IMR-90 (cell line): ENCODE measurements around the gene OLFM3. TPM values are rescaled to one million over a fixed set of nuclear protein-coding genes. Genes with fewer than 3 reads are reported as not detected.

ENCODE experiments used
- ATAC-seq: fragments of 200-7000 bp; cut with Tn5 transposase; 2 replicates; pipeline ENCODE4 v1.9.1; 2020; ENCODE audit warnings: low read depth, mild to moderate bottlenecking, moderate library complexity
- BruUV-seq: library from RNA; stranded (reverse); fragments of 400-500 nt; replicated peaks from 2 replicates; lab custom pipeline; 2021; lab: Mats Ljungman, UMichigan
- CTCF ChIA-PET: fragments of 300-600 bp; formaldehyde crosslinking; extraction: SDS; loops from one replicate; lab custom pipeline; 2021; ENCODE audit warnings: antibody characterized with exemption; lab: Yijun Ruan, JAX
- POLR2A ChIA-PET: fragments of 300-600 bp; sonication (Branson Sonifier 250); formaldehyde crosslinking; loops from one replicate; lab custom pipeline; 2022; ENCODE audit warnings: antibody characterized with exemption; ENCODE audit not compliant: unreplicated experiment; lab: Charles Lee
- DNase-seq: peaks from one replicate; pipeline ENCODE4 v3.0.0; 2013
- H2AFZ ChIP-seq: replicated peaks from 2 replicates; pipeline ENCODE3; 2013; ENCODE audit warnings: low read length, mild to moderate bottlenecking; ENCODE audit not compliant: poor library complexity
- H2AK5ac ChIP-seq: 2 replicates; pipeline ENCODE4 v1.6.1; 2013; ENCODE audit warnings: low read depth, low read length, inconsistent platforms
- H2AK9ac ChIP-seq: replicated peaks from 2 replicates; pipeline ENCODE3; 2013; ENCODE audit warnings: mild to moderate bottlenecking, low read depth, low read length, moderate library complexity; ENCODE audit not compliant: poor library complexity
- H2BK120ac ChIP-seq: 2 replicates; pipeline ENCODE4 v1.6.1; 2013; ENCODE audit warnings: low read depth, low read length, inconsistent platforms
- H2BK15ac ChIP-seq: 3 replicates; pipeline ENCODE4 v1.6.1; 2013; ENCODE audit warnings: low read depth, low read length, inconsistent platforms
- H2BK20ac ChIP-seq: 2 replicates; pipeline ENCODE4 v1.6.1; 2013; ENCODE audit warnings: low read depth, mild to moderate bottlenecking, inconsistent platforms, low read length, moderate library complexity
- H2BK5ac ChIP-seq: 2 replicates; pipeline ENCODE4 v1.6.1; 2013; ENCODE audit warnings: mild to moderate bottlenecking, low read depth, low read length, inconsistent platforms; ENCODE audit not compliant: poor library complexity, severe bottlenecking
- H3K14ac ChIP-seq: replicated peaks from 2 replicates; pipeline ENCODE4 v1.6.1; 2013; ENCODE audit warnings: low read depth, low read length, inconsistent platforms
- H3K18ac ChIP-seq: 2 replicates; pipeline ENCODE4 v1.6.1; 2013; ENCODE audit warnings: low read depth, low read length, control low read depth
- H3K23ac ChIP-seq: 2 replicates; pipeline ENCODE4 v1.6.1; 2013; ENCODE audit warnings: low read depth, low read length, inconsistent platforms
- H3K27ac ChIP-seq: 2 replicates; pipeline ENCODE4 v1.5.1; 2013; ENCODE audit warnings: mild to moderate bottlenecking, control low read depth, low read length; ENCODE audit not compliant: insufficient read depth
- H3K27me3 ChIP-seq: 2 replicates; pipeline ENCODE4 v1.6.1; 2013; ENCODE audit warnings: low read length; ENCODE audit not compliant: control insufficient read depth, insufficient read depth
- H3K36me3 ChIP-seq: 2 replicates; pipeline ENCODE4 v1.6.1; 2013; ENCODE audit warnings: low read length, mixed read lengths; ENCODE audit not compliant: control insufficient read depth, insufficient read depth
- H3K4ac ChIP-seq: 2 replicates; pipeline ENCODE4 v1.6.1; 2013; ENCODE audit warnings: low read depth, low read length, inconsistent platforms
- H3K4me1 ChIP-seq: 2 replicates; pipeline ENCODE4 v1.6.1; 2013; ENCODE audit warnings: low read length, mixed read lengths; ENCODE audit not compliant: control insufficient read depth, insufficient read depth
- H3K4me2 ChIP-seq: 2 replicates; pipeline ENCODE4 v1.6.1; 2013; ENCODE audit warnings: low read depth, mild to moderate bottlenecking, control low read depth, low read length, moderate library complexity
- H3K4me3 ChIP-seq: 2 replicates; pipeline ENCODE4 v1.5.1; 2013; ENCODE audit warnings: low read depth, mild to moderate bottlenecking, control low read depth, low read length, moderate library complexity; ENCODE audit not compliant: insufficient read depth
- H3K56ac ChIP-seq: 2 replicates; pipeline ENCODE4 v1.6.1; 2013; ENCODE audit warnings: low read length, inconsistent platforms; ENCODE audit not compliant: insufficient read depth; ENCODE audit errors: extremely low read depth
- H3K79me1 ChIP-seq, 2 experiments: 2 replicates each; pipeline ENCODE4 v1.6.1; 2013; ENCODE audit warnings: low read length in 2 of 2, inconsistent platforms in 1 of 2, low read depth in 1 of 2
- H3K9ac ChIP-seq: 2 replicates; pipeline ENCODE4 v1.6.1; 2013; ENCODE audit warnings: low read depth, low read length, control low read depth
- H3K9me1 ChIP-seq: 2 replicates; pipeline ENCODE4 v1.6.1; 2013; ENCODE audit warnings: low read length, inconsistent platforms; ENCODE audit not compliant: insufficient read depth
- H3K9me3 ChIP-seq: 2 replicates; pipeline ENCODE4 v1.6.1; 2013; ENCODE audit warnings: low read length; ENCODE audit not compliant: control insufficient read depth, insufficient read depth
- H4K20me1 ChIP-seq: 2 replicates; pipeline ENCODE4 v1.6.1; 2013; ENCODE audit warnings: low read length, inconsistent platforms; ENCODE audit not compliant: insufficient read depth
- H4K5ac ChIP-seq: 2 replicates; pipeline ENCODE4 v1.6.1; 2013; ENCODE audit warnings: mild to moderate bottlenecking, low read depth, low read length, control low read depth
- H4K8ac ChIP-seq, 2 experiments: 2 replicates each; pipeline ENCODE4 v1.6.1; 2013; ENCODE audit warnings: low read depth in 2 of 2, low read length in 2 of 2, control low read depth in 1 of 2, inconsistent platforms in 1 of 2
- H4K91ac ChIP-seq: 2 replicates; pipeline ENCODE4 v1.6.1; 2013; ENCODE audit warnings: low read depth, low read length, inconsistent platforms; ENCODE audit not compliant: insufficient read depth
- FOS ChIP-seq: fragments of 150-350 bp; IDR thresholded peaks from 2 replicates; pipeline ENCODE4 v1.6.1; 2016; ENCODE audit warnings: low read depth, low read length
- RCOR1 ChIP-seq: IDR thresholded peaks from 2 replicates; pipeline ENCODE4 v1.6.1; 2012; ENCODE audit warnings: mild to moderate bottlenecking, low read length, improper control_type of control experiment; ENCODE audit not compliant: insufficient replicate concordance
- SMC3 ChIP-seq: fragments of 150-350 bp; IDR thresholded peaks from 2 replicates; pipeline ENCODE4 v1.6.1; 2016; ENCODE audit warnings: low read depth, mild to moderate bottlenecking, antibody characterized with exemption, low read length, moderate library complexity
- WGBS, 2 experiments: methylation state at CpG; one replicate each; pipeline versions ENCODE4 v1.1.5 to v1.1.7; 2013; ENCODE audit warnings: missing lambda C conversion rate in 2 of 2; ENCODE audit not compliant: insufficient read length in 1 of 2; ENCODE audit errors: extremely low coverage in 2 of 2; 5-methylcytosine and 5-hydroxymethylcytosine counted together
- dilution Hi-C: fragments of 300-500 bp; cut with HindIII; formaldehyde crosslinking; loops from one replicate; pipeline ENCODE4 v1.14.3; 2018; ENCODE audit warnings: low sequenced_read_pairs; ENCODE audit not compliant: unreplicated experiment
- in situ Hi-C: fragments of 300-500 bp; cut with MboI; formaldehyde crosslinking; loops from 3 replicates; pipeline ENCODE4 v1.14.3; 2019; ENCODE audit warnings: low sequenced_read_pairs, inconsistent platforms, mixed read lengths
- intact Hi-C: fragments of 100-400 bp; cut with micrococcal nuclease; formaldehyde crosslinking; loops from 2 replicates; pipeline ENCODE4 v1.10.0; 2022
- polyA plus RNA-seq, 3 experiments: library from polyadenylated mRNA; depleted of rRNA; stranded (reverse); fragments of >200 nt; gene quantifications; 2 replicates each; pipeline ENCODE4 v1.2.3, GENCODE V29; 2012; ENCODE audit warnings: low replicate concordance in 1 of 3
- total RNA-seq: library from RNA; depleted of rRNA; stranded (reverse); fragments of >200 nt; gene quantifications from 2 replicates; pipeline ENCODE4 v1.2.3, GENCODE V29; 2012

Gene OLFM3
- total and polyA plus RNA-seq, 2 of the 4 experiments (the other 2 are of a cell fraction): not detected

DNA sequence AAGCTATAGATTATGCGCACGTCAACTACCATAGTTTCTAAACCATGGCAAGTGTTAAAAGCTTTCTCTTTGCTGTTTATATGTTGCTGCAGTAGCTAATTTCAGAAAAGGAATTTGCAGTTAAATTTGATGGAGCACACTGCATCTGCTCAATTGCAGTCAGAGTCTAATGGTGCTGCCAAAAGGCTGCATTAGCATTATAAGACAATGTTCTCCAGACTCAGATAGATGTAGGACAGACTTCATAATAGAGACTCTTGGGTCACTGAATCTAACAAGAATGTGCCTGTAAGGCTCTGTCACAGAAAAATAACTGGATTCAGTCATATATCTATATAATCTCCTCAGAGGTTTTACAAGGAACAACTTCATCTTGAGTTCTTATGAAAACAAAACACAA is 198.3 kb downstream of the OLFM3 start:
- H3K9me1 ChIP-seq: no peaks in the 10 kb centered on the region
- H2AK9ac ChIP-seq: no peak overlapping the region
- no peaks in the 10 kb centered on the region for H4K20me1 ChIP-seq
- intact Hi-C loops (no loop called here), in situ Hi-C loops (no loop called here), dilution Hi-C loops (no loop called here)
- ChIA-PET POLR2A (no interaction called here), CTCF (no interaction called here)
- WGBS, 2 experiments: no CpG with 5 or more reads among the region's 2 CpGs
- no peaks in the 10 kb centered on the region for H3K9me3 ChIP-seq
- DNase-seq: no peak
- TF ChIP-seq FOS (no peak), SMC3 (no peak), RCOR1 (no peak)
- H2AFZ ChIP-seq: no peak overlapping the region
- no peak overlapping the region for H3K23ac ChIP-seq
- no peak overlapping the region for H3K9ac ChIP-seq
- H3K36me3 ChIP-seq: no peaks in the 10 kb centered on the region
- no peak overlapping the region for H3K4me3 ChIP-seq
- no peak overlapping the region for H3K4me2 ChIP-seq
- no peak overlapping the region for H2AK5ac ChIP-seq
- ATAC-seq: no peak
- no peak overlapping the region for H2BK15ac ChIP-seq
- H2BK20ac ChIP-seq: no peak overlapping the region
- no TSS peak for BruUV-seq
- no peak overlapping the region for H2BK120ac ChIP-seq
- no peak overlapping the region for H2BK5ac ChIP-seq
- H4K8ac ChIP-seq: no peak overlapping the region
- H3K14ac ChIP-seq: no peak overlapping the region
- H4K91ac ChIP-seq: no peak overlapping the region
- no peaks in the 10 kb centered on the region for H3K27me3 ChIP-seq
- H3K4ac ChIP-seq: no peak overlapping the region
- no peaks in the 10 kb centered on the region for H3K4me1 ChIP-seq
- H3K18ac ChIP-seq: no peak overlapping the region
- H3K27ac ChIP-seq: no peak overlapping the region
- H3K56ac ChIP-seq: no peak overlapping the region
- no peaks in the 10 kb centered on the region for H3K79me1 ChIP-seq
- H4K5ac ChIP-seq: no peak overlapping the region
